HG02840 (cell line): Measurements from ENCODE around the gene FOXL2.

ENCODE experiments used
- ATAC-seq: cut with Tn5 transposase; IDR thresholded peaks from one replicate; pipeline ENCODE4 v1.9.1; 2021; ENCODE audit warnings: mild to moderate bottlenecking, moderate library complexity, moderate number of reproducible peaks; ENCODE audit not compliant: unreplicated experiment, low FRiP score

Gene FOXL2

GRCh38 chr3:138946663-138947494, at the start of gene FOXL2, which contains the start of gene FOXL2NB:
Gene FOXL2, minus strand, starts transcription at chr3:138947137. Its CDS starts 415 bp downstream, at chr3:138946722.
Gene FOXL2NB, plus strand, starts transcription at chr3:138947217. Its CDS starts 148 bp downstream, at chr3:138947365.
- ATAC-seq, result no peak

GRCh38 chr3:138995706-138996105, 48.8 kb upstream of the FOXL2 start:
- ATAC-seq, result no peak

- ATAC-seq, result no peak
These were observed 40.2 kb upstream of the FOXL2 start for GRCh38 chr3:138987181-138987580.

- ATAC-seq, result no peak
These were observed 39.0 kb upstream of the FOXL2 start for GRCh38 chr3:138985932-138986331.

GRCh38 chr3:138984816-138985215, 37.9 kb upstream of the FOXL2 start:
- no peak for ATAC-seq

- no peak for ATAC-seq
These were observed 29.1 kb upstream of the FOXL2 start for GRCh38 chr3:138976047-138976446.

- ATAC-seq, result no peak
These were observed 28.4 kb upstream of the FOXL2 start for GRCh38 chr3:138975351-138975750.

GRCh38 chr3:138974462-138974861, 27.5 kb upstream of the FOXL2 start:
- ATAC-seq, result no peak

- ATAC-seq, result no peak
These were observed 26.0 kb upstream of the FOXL2 start for GRCh38 chr3:138972941-138973340.

GRCh38 chr3:138971766-138972320, 24.9 kb upstream of the FOXL2 start:
- no peak for ATAC-seq

- ATAC-seq, result no peak
These were observed 18.0 kb upstream of the FOXL2 start for GRCh38 chr3:138964923-138965322.

GRCh38 chr3:138964264-138964663, 17.3 kb upstream of the FOXL2 start:
- no peak for ATAC-seq

GRCh38 chr3:138962854-138963560, 16.1 kb upstream of the FOXL2 start:
- no peak for ATAC-seq

GRCh38 chr3:138960417-138960852, 13.5 kb upstream of the FOXL2 start:
- no peak for ATAC-seq

- no peak for ATAC-seq
These were observed 3.8 kb upstream of the FOXL2 start for GRCh38 chr3:138950701-138951100.

GRCh38 chr3:138950006-138950644, 3.2 kb upstream of the FOXL2 start:
- ATAC-seq, result no peak

GRCh38 chr3:138949445-138950005, 2.6 kb upstream of the FOXL2 start:
- no peak for ATAC-seq

- no peak for ATAC-seq
These were observed 2.1 kb upstream of the FOXL2 start for GRCh38 chr3:138949002-138949418.

GRCh38 chr3:138948371-138949001, 1.5 kb upstream of the FOXL2 start:
- no peak for ATAC-seq
